DND-41 (cell line): ENCODE data around the gene UBE2K.
"Not testable (repeated sequence)": the region's sequence is repeated elsewhere in the genome, so short reads cannot be mapped to it uniquely, and the experiment has no call there.

Experiments used
- ATAC-seq: fragments of 200-7000 bp; cut with Tn5 transposase; 3 replicates; pipeline ENCODE4 v1.9.1; 2021; ENCODE audit warnings: low read depth; ENCODE audit not compliant: insufficient read depth
- DNase-seq: peaks from one replicate; pipeline ENCODE4 v3.0.0-alpha.2; 2020
- H2AFZ ChIP-seq: 2 replicates; pipeline ENCODE4 v1.6.0; 2012; ENCODE audit warnings: low read depth, low read length
- H3K27ac ChIP-seq: 2 replicates; pipeline ENCODE4 v1.5.1; 2012; ENCODE audit warnings: low read length, inconsistent platforms
- H3K27me3 ChIP-seq: fragments of 200-600 bp; sonication (generic); 2 replicates; pipeline ENCODE4 v1.6.0; 2012; ENCODE audit warnings: low read length, mild to moderate bottlenecking, inconsistent platforms; ENCODE audit not compliant: insufficient read depth, poor library complexity
- H3K36me3 ChIP-seq: 2 replicates; pipeline ENCODE4 v1.5.1; 2012; ENCODE audit warnings: low read length, inconsistent platforms; ENCODE audit not compliant: insufficient read depth
- H3K4me1 ChIP-seq: 2 replicates; pipeline ENCODE4 v1.5.1; 2012; ENCODE audit warnings: mild to moderate bottlenecking, low read length; ENCODE audit not compliant: insufficient read depth
- H3K4me2 ChIP-seq: 2 replicates; pipeline ENCODE4 v1.6.0; 2012; ENCODE audit warnings: mild to moderate bottlenecking, moderate library complexity, low read length, inconsistent platforms; ENCODE audit not compliant: insufficient read depth
- H3K4me3 ChIP-seq, 2 experiments: fragments of 200-600 bp in 1 of 2; shearing (Covaris generic) in 1 of 2; 2 replicates each; pipeline ENCODE4 v1.5.1; 2012 to 2016; ENCODE audit warnings: inconsistent platforms in 2 of 2, low read length in 2 of 2, mild to moderate bottlenecking in 2 of 2, low read depth in 1 of 2, moderate library complexity in 1 of 2
- H3K79me2 ChIP-seq: 2 replicates; pipeline ENCODE4 v1.6.0; 2012; ENCODE audit warnings: low read length, inconsistent platforms; ENCODE audit not compliant: insufficient read depth
- H3K9ac ChIP-seq: 2 replicates; pipeline ENCODE4 v1.6.0; 2012; ENCODE audit warnings: low read depth, mild to moderate bottlenecking, inconsistent platforms, low read length, moderate library complexity
- H3K9me3 ChIP-seq: 2 replicates; pipeline ENCODE4 v1.5.1; 2012; ENCODE audit warnings: low read length, moderate library complexity, mild to moderate bottlenecking, inconsistent platforms; ENCODE audit not compliant: insufficient read depth, severe bottlenecking
- H4K20me1 ChIP-seq: 2 replicates; pipeline ENCODE4 v1.6.0; 2012; ENCODE audit warnings: low read length; ENCODE audit not compliant: insufficient read depth
- CTCF ChIP-seq: IDR thresholded peaks from 2 replicates; pipeline ENCODE4 v1.5.1; 2012; ENCODE audit warnings: borderline replicate concordance, low read length, moderate library complexity, mild to moderate bottlenecking; ENCODE audit not compliant: poor library complexity, severe bottlenecking; ENCODE audit errors: extremely low read depth
- EZH2 ChIP-seq: IDR thresholded peaks from 3 replicates; pipeline ENCODE4 v1.6.1; 2012; ENCODE audit warnings: borderline replicate concordance, low read depth, mild to moderate bottlenecking, moderate library complexity, low read length, inconsistent platforms; ENCODE audit not compliant: severe bottlenecking

The UBE2K gene

GRCh38 chr4:39719804-39720580 lies 22.1 kb downstream of the UBE2K start:
- H3K36me3 ChIP-seq, result peaks cover 21% of the 10 kb centered on the region

GRCh38 chr4:39721273-39721672 lies 23.3 kb downstream of the UBE2K start:
- not testable (repeated sequence) for H3K4me1 ChIP-seq, H3K27ac ChIP-seq, H3K4me3 ChIP-seq, H3K4me2 ChIP-seq, H3K27me3 ChIP-seq, H3K9ac ChIP-seq, ATAC-seq, DNase-seq, H2AFZ ChIP-seq, H3K9me3 ChIP-seq
- H3K79me2 ChIP-seq, result peaks cover 98% of the 10 kb centered on the region
- peaks cover 74% of the 10 kb centered on the region for H4K20me1 ChIP-seq
- peaks cover 19% of the 10 kb centered on the region for H3K36me3 ChIP-seq

More at GRCh38 chr4:39719804-39720580, 22.1 kb downstream of the UBE2K start:
- Histone ChIP-seq H3K9me3 (no peaks in the 10 kb centered on the region), H3K27ac (no peak overlapping the region), H2AFZ (no peak overlapping the region), H3K9ac (no peak overlapping the region), H3K27me3 (no peaks in the 10 kb centered on the region), H3K4me2 (no peak overlapping the region), H3K4me3 (no peak overlapping the region), H3K4me1 (no peaks in the 10 kb centered on the region), H4K20me1 (peaks cover 69% of the 10 kb centered on the region), H3K79me2 (peaks cover 97% of the 10 kb centered on the region)
- ATAC-seq (no peak), DNase-seq (no peak)
- TF ChIP-seq CTCF (no peak), EZH2 (no peak)

- Histone ChIP-seq H3K36me3 (peaks cover 19% of the 10 kb centered on the region; the same call in 1 of the 2 replicates), H3K79me2 (peaks cover 98% of the 10 kb centered on the region), H4K20me1 (peaks cover 73% of the 10 kb centered on the region), H3K9me3 (no peaks in the 10 kb centered on the region), H3K4me1 (no peaks in the 10 kb centered on the region), H3K4me2 (no peak overlapping the region), H2AFZ (no peak overlapping the region), H3K9ac (no peak overlapping the region), H3K27me3 (no peaks in the 10 kb centered on the region), H3K27ac (no peak overlapping the region), H3K4me3 (no peak overlapping the region)
- TF ChIP-seq CTCF (no peak), EZH2 (no peak)
- ATAC-seq, result no peak
- DNase-seq, result no peak
These were observed 23.9 kb downstream of the UBE2K start for GRCh38 chr4:39721788-39722187.

- no peak overlapping the region for H3K27ac ChIP-seq
- TF ChIP-seq CTCF (no peak), EZH2 (no peak)
- no peaks in the 10 kb centered on the region for H3K9me3 ChIP-seq
- peaks cover 62% of the 10 kb centered on the region; the same call in 1 of the 2 replicates for H4K20me1 ChIP-seq
- ATAC-seq (no peak), DNase-seq (no peak)
- H3K27me3 ChIP-seq, result no peaks in the 10 kb centered on the region
- no peak overlapping the region for H3K4me2 ChIP-seq
- no peak overlapping the region for H3K9ac ChIP-seq
- H2AFZ ChIP-seq, result no peak overlapping the region
- peaks cover 100% of the 10 kb centered on the region for H3K79me2 ChIP-seq
- peaks cover 23% of the 10 kb centered on the region for H3K36me3 ChIP-seq
- H3K4me3 ChIP-seq, result no peak overlapping the region
- no peaks in the 10 kb centered on the region for H3K4me1 ChIP-seq
These were observed 31.6 kb downstream of the UBE2K start for GRCh38 chr4:39729557-39729956.
